Neural progenitor cell (in vitro differentiated cells): ENCODE measurements around the gene SCYGR8. TPM values are rescaled to one million over a fixed set of nuclear protein-coding genes. Genes with fewer than 3 reads are reported as not detected.

ENCODE experiments used
- DNase-seq: peaks from one replicate; pipeline ENCODE4 v3.0.0-alpha.2; 2016; ENCODE audit warnings: low spot score
- H2AFZ ChIP-seq: fragments of 200-600 bp; sonication (generic); replicated peaks from 2 replicates; pipeline ENCODE4 v1.6.1; 2016; ENCODE audit warnings: antibody characterized with exemption
- H3F3A ChIP-seq: fragments of 200-600 bp; sonication (generic); 2 replicates; pipeline ENCODE4 v1.6.1; 2016; ENCODE audit warnings: antibody characterized with exemption, low read depth
- H3K27ac ChIP-seq: fragments of 200-600 bp; sonication (generic); 2 replicates; pipeline ENCODE4 v1.5.1; 2016; ENCODE audit warnings: mild to moderate bottlenecking
- H3K27me3 ChIP-seq: fragments of 200-600 bp; sonication (generic); 2 replicates; pipeline ENCODE4 v1.6.1; 2016; ENCODE audit warnings: mild to moderate bottlenecking, moderate library complexity
- H3K36me3 ChIP-seq: fragments of 200-600 bp; sonication (generic); 2 replicates; pipeline ENCODE4 v1.5.1; 2016
- H3K4me1 ChIP-seq: fragments of 200-600 bp; sonication (generic); 2 replicates; pipeline ENCODE4 v1.6.1; 2016; ENCODE audit warnings: mixed run types
- H3K4me2 ChIP-seq: fragments of 200-600 bp; sonication (generic); 2 replicates; pipeline ENCODE4 v1.6.1; 2016
- H3K4me3 ChIP-seq: fragments of 200-600 bp; sonication (generic); 2 replicates; pipeline ENCODE4 v1.5.1; 2016
- H3K79me2 ChIP-seq: fragments of 200-600 bp; sonication (generic); 2 replicates; pipeline ENCODE4 v1.6.1; 2016; ENCODE audit warnings: low read depth
- H3K9ac ChIP-seq: fragments of 200-600 bp; sonication (generic); 2 replicates; pipeline ENCODE4 v1.6.1; 2016
- H3K9me3 ChIP-seq: fragments of 200-600 bp; sonication (generic); 2 replicates; pipeline ENCODE4 v1.5.1; 2016; ENCODE audit warnings: low read depth
- H4K20me1 ChIP-seq: fragments of 200-600 bp; sonication (generic); 2 replicates; pipeline ENCODE4 v1.6.1; 2016; ENCODE audit warnings: low read depth
- H3K27ac Mint-ChIP-seq: 3 replicates; pipeline ENCODE4 v1.8.0; 2021; ENCODE audit warnings: mixed read lengths
- H3K27me3 Mint-ChIP-seq: 2 replicates; pipeline ENCODE4 v1.8.0; 2022; ENCODE audit warnings: low read depth, mild to moderate bottlenecking, inconsistent platforms, moderate library complexity, mixed read lengths; ENCODE audit not compliant: insufficient read depth
- H3K36me3 Mint-ChIP-seq: 3 replicates; pipeline ENCODE4 v1.8.0; 2021; ENCODE audit warnings: mixed read lengths
- H3K4me1 Mint-ChIP-seq: 3 replicates; pipeline ENCODE4 v1.8.0; 2021; ENCODE audit warnings: mixed read lengths
- H3K4me3 Mint-ChIP-seq: 3 replicates; pipeline ENCODE4 v1.8.0; 2021; ENCODE audit warnings: mild to moderate bottlenecking, moderate library complexity, mixed read lengths
- H3K9me3 Mint-ChIP-seq: 3 replicates; pipeline ENCODE4 v1.8.0; 2020; ENCODE audit warnings: mixed read lengths
- CTCF ChIP-seq: fragments of 200-600 bp; sonication (generic); IDR thresholded peaks from 2 replicates; pipeline ENCODE4 v1.5.1; 2017; ENCODE audit warnings: antibody characterized with exemption, mild to moderate bottlenecking
- EZH2 ChIP-seq: fragments of 200-600 bp; sonication (generic); IDR thresholded peaks from 2 replicates; pipeline ENCODE4 v1.6.1; 2017; ENCODE audit warnings: antibody characterized with exemption, mild to moderate bottlenecking, moderate library complexity
- EZH2phosphoT487 ChIP-seq: fragments of 200-600 bp; sonication (generic); IDR thresholded peaks from 2 replicates; pipeline ENCODE4 v1.6.1; 2017; ENCODE audit warnings: antibody characterized with exemption
- total RNA-seq: library from RNA; depleted of rRNA; stranded (reverse); fragments of >200 nt; gene quantifications from 2 replicates; pipeline ENCODE4 v1.2.3, GENCODE V29; 2015; ENCODE audit warnings: low replicate concordance

Gene SCYGR8
- not detected in 2 replicates for total RNA-seq

GRCh38 chr2:227745594-227745993 is at the start of gene SCYGR8:
TSS of gene SCYGR8 (plus strand) at chr2:227745894. CDS start at chr2:227745894, 0 bp downstream.
- H3K36me3 ChIP-seq, result no peaks in the 10 kb centered on the region
- DNase-seq, result no peak
- H3F3A ChIP-seq, result no peaks in the 10 kb centered on the region
- H3K9me3 Mint-ChIP-seq, result no peaks in the 10 kb centered on the region
- H2AFZ ChIP-seq, result no peak within 1 kb of the TSS
- H3K9me3 ChIP-seq, result no peaks in the 10 kb centered on the region
- H3K36me3 Mint-ChIP-seq, result no peaks in the 10 kb centered on the region
- H3K9ac ChIP-seq, result no peak within 1 kb of the TSS
- H3K4me1 Mint-ChIP-seq, result peaks cover 2% of the 10 kb centered on the region
- no peak within 1 kb of the TSS for H3K4me3 ChIP-seq
- H3K27ac ChIP-seq, result no peak within 1 kb of the TSS
- H3K4me2 ChIP-seq, result no peak within 1 kb of the TSS
- no peak within 1 kb of the TSS for H3K27ac Mint-ChIP-seq
- no peak within 1 kb of the TSS for H3K4me3 Mint-ChIP-seq
- no peaks in the 10 kb centered on the region for H4K20me1 ChIP-seq
- H3K79me2 ChIP-seq, result no peaks in the 10 kb centered on the region
- TF ChIP-seq EZH2, result no peak
- no peak for TF ChIP-seq EZH2phosphoT487
- H3K4me1 ChIP-seq, result no peaks in the 10 kb centered on the region
- no peaks in the 10 kb centered on the region for H3K27me3 ChIP-seq
- no peaks in the 10 kb centered on the region for H3K27me3 Mint-ChIP-seq

- Mint-ChIP-seq H3K36me3 (no peaks in the 10 kb centered on the region), H3K27ac (no peak overlapping the region), H3K4me1 (no peaks in the 10 kb centered on the region), H3K4me3 (no peak overlapping the region), H3K9me3 (no peaks in the 10 kb centered on the region), H3K27me3 (no peaks in the 10 kb centered on the region)
- H3K4me3 ChIP-seq, result no peak overlapping the region
- H3K27ac ChIP-seq, result no peak overlapping the region
- H3K4me1 ChIP-seq, result no peaks in the 10 kb centered on the region
- DNase-seq, result no peak
- no peaks in the 10 kb centered on the region for H3K27me3 ChIP-seq
- H2AFZ ChIP-seq, result no peak overlapping the region
- no peaks in the 10 kb centered on the region for H3F3A ChIP-seq
- H3K9me3 ChIP-seq, result no peaks in the 10 kb centered on the region
- H3K79me2 ChIP-seq, result no peaks in the 10 kb centered on the region
- H3K36me3 ChIP-seq, result no peaks in the 10 kb centered on the region
- H3K9ac ChIP-seq, result no peak overlapping the region
- no peaks in the 10 kb centered on the region for H4K20me1 ChIP-seq
- no peak for TF ChIP-seq EZH2phosphoT487
- no peak for TF ChIP-seq EZH2
- TF ChIP-seq CTCF, result no peak
- H3K4me2 ChIP-seq, result no peak overlapping the region
Observed at GRCh38 chr2:227696990-227697679, 48.6 kb upstream of the SCYGR8 start.

GRCh38 chr2:227701556-227701955 is 44.1 kb upstream of the SCYGR8 start:
- no peaks in the 10 kb centered on the region for H3F3A ChIP-seq
- no peaks in the 10 kb centered on the region for H3K79me2 ChIP-seq
- Mint-ChIP-seq H3K9me3 (peaks cover 4% of the 10 kb centered on the region), H3K4me1 (no peaks in the 10 kb centered on the region), H3K27me3 (peaks cover 2% of the 10 kb centered on the region), H3K36me3 (no peaks in the 10 kb centered on the region), H3K27ac (no peak overlapping the region), H3K4me3 (no peak overlapping the region)
- TF ChIP-seq EZH2 (no peak), EZH2phosphoT487 (no peak), CTCF (no peak)
- no peak overlapping the region for H3K9ac ChIP-seq
- H3K4me3 ChIP-seq, result no peak overlapping the region
- no peaks in the 10 kb centered on the region for H4K20me1 ChIP-seq
- H3K36me3 ChIP-seq, result no peaks in the 10 kb centered on the region
- no peak overlapping the region for H3K27ac ChIP-seq
- H3K9me3 ChIP-seq, result no peaks in the 10 kb centered on the region
- no peaks in the 10 kb centered on the region for H3K27me3 ChIP-seq
- H2AFZ ChIP-seq, result no peak overlapping the region
- H3K4me2 ChIP-seq, result no peak overlapping the region
- no peak for DNase-seq
- no peaks in the 10 kb centered on the region for H3K4me1 ChIP-seq

GRCh38 chr2:227703280-227703732 is 42.4 kb upstream of the SCYGR8 start:
- no peak overlapping the region for H3K4me3 Mint-ChIP-seq
- Histone ChIP-seq H3K36me3 (no peaks in the 10 kb centered on the region), H3K9me3 (no peaks in the 10 kb centered on the region), H2AFZ (no peak overlapping the region), H3K9ac (no peak overlapping the region), H3K4me3 (no peak overlapping the region), H3K79me2 (no peaks in the 10 kb centered on the region), H3K4me1 (no peaks in the 10 kb centered on the region), H3F3A (no peaks in the 10 kb centered on the region), H3K27me3 (no peaks in the 10 kb centered on the region), H3K27ac (no peak overlapping the region), H4K20me1 (no peaks in the 10 kb centered on the region), H3K4me2 (no peak overlapping the region)
- TF ChIP-seq EZH2 (no peak), CTCF (no peak), EZH2phosphoT487 (no peak)
- no peak for DNase-seq
- H3K9me3 Mint-ChIP-seq, result peaks cover 4% of the 10 kb centered on the region
- H3K27ac Mint-ChIP-seq, result no peak overlapping the region
- no peaks in the 10 kb centered on the region for H3K4me1 Mint-ChIP-seq
- no peaks in the 10 kb centered on the region for H3K36me3 Mint-ChIP-seq
- peaks cover 2% of the 10 kb centered on the region for H3K27me3 Mint-ChIP-seq
